Left ventricle myocardium inferior (tissue), 1 donor: ENCODE measurements around the gene OGFR. TPM values are rescaled to one million over a fixed set of nuclear protein-coding genes. Genes with fewer than 3 reads are reported as not detected.

ENCODE experiments used
- DNase-seq: peaks from one replicate; pipeline ENCODE4 v3.0.0-alpha.2; 2020
- H3K27ac ChIP-seq: fragments of 200-600 bp; replicated peaks from 2 replicates; pipeline ENCODE4 v1.8.0; 2021
- H3K27me3 ChIP-seq: fragments of 200-600 bp; 2 replicates; pipeline ENCODE4 v1.8.0; 2021; ENCODE audit warnings: low read depth
- H3K36me3 ChIP-seq: fragments of 200-600 bp; 2 replicates; pipeline ENCODE4 v1.8.0; 2021
- H3K4me1 ChIP-seq: fragments of 200-600 bp; 2 replicates; pipeline ENCODE4 v1.8.0; 2021
- H3K4me3 ChIP-seq: fragments of 200-600 bp; 2 replicates; pipeline ENCODE4 v1.8.0; 2021; ENCODE audit warnings: mild to moderate bottlenecking, moderate library complexity
- H3K9me3 ChIP-seq: fragments of 200-600 bp; replicated peaks from 2 replicates; pipeline ENCODE4 v1.8.0; 2021
- intact Hi-C: fragments of 100-400 bp; cut with micrococcal nuclease; formaldehyde crosslinking; loops from one replicate; pipeline ENCODE4 v1.11.0; 2022
- total RNA-seq: library from RNA; stranded (reverse); fragmentation: NEBNext Ultra II Directional; extraction: Animal tissue kit (Norgen Biotek cat#: 25700); gene quantifications from one replicate; pipeline ENCODE4 v1.2.1, GENCODE V29; 2021
- TF ChIP-seq, protein P1 (sequence below): fragments of 200-600 bp; IDR thresholded peaks from 2 replicates; pipeline ENCODE4 v1.8.0; 2021; ENCODE audit warnings: antibody characterized with exemption, mild to moderate bottlenecking, borderline replicate concordance
- donor health status: DM: no; HTN: yes; CAD: no; lungs with severe emphysema.

The OGFR gene
- total RNA-seq, 1 donor from 2014 or later = 19.2 TPM

DNA sequence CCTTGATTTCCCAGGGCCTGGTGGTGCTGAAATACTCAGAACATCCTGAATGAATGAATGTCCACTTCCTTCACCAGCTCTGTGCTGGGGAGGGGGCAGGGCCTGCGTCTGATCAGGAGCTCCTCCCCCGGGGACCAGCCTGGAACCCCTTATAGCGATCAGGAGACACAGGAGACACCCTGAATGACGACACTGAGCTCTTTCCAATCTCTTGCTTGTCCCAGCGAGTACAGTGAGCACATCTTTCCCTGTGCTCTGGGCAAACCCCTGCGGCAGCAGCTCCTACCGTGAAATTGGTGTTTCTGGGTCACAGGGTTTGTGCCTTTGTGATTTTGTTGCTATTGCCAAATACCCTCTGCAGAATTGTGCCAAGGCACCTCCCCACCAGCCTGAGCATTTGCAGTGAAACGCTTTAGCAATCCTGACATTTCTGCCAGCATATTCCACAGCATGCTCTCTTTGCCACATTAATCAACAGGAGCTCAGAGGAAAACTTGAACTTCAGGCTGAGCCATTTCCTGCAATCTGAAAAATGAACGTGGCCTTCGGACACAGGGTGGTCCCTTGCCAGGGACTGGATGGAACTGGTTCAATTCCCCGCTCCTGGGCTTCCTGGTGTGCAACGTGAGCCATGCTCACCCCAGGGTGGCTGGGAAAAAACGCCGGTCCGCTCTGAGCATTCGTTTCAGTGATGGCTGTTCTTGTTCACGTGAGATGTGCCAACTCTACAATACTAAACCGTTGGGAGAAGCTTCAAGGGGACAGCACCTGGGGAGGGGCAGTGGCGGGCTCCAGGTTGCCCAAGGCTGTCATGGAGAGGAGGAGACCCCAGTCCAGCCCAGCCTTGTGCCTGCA is 31.4 kb upstream of the OGFR start:
- no peaks in the 10 kb centered on the region for H3K36me3 ChIP-seq
- no peak overlapping the region for H3K4me3 ChIP-seq
- H3K27me3 ChIP-seq = peaks cover 58% of the 10 kb centered on the region
- H3K9me3 ChIP-seq = no peaks in the 10 kb centered on the region
- no peak overlapping the region for H3K27ac ChIP-seq
- intact Hi-C loops = no loop called here
- no peak for DNase-seq
- H3K4me1 ChIP-seq = peaks cover 14% of the 10 kb centered on the region
- TF ChIP-seq, protein P1, sequence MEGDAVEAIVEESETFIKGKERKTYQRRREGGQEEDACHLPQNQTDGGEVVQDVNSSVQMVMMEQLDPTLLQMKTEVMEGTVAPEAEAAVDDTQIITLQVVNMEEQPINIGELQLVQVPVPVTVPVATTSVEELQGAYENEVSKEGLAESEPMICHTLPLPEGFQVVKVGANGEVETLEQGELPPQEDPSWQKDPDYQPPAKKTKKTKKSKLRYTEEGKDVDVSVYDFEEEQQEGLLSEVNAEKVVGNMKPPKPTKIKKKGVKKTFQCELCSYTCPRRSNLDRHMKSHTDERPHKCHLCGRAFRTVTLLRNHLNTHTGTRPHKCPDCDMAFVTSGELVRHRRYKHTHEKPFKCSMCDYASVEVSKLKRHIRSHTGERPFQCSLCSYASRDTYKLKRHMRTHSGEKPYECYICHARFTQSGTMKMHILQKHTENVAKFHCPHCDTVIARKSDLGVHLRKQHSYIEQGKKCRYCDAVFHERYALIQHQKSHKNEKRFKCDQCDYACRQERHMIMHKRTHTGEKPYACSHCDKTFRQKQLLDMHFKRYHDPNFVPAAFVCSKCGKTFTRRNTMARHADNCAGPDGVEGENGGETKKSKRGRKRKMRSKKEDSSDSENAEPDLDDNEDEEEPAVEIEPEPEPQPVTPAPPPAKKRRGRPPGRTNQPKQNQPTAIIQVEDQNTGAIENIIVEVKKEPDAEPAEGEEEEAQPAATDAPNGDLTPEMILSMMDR = no peak

DNA sequence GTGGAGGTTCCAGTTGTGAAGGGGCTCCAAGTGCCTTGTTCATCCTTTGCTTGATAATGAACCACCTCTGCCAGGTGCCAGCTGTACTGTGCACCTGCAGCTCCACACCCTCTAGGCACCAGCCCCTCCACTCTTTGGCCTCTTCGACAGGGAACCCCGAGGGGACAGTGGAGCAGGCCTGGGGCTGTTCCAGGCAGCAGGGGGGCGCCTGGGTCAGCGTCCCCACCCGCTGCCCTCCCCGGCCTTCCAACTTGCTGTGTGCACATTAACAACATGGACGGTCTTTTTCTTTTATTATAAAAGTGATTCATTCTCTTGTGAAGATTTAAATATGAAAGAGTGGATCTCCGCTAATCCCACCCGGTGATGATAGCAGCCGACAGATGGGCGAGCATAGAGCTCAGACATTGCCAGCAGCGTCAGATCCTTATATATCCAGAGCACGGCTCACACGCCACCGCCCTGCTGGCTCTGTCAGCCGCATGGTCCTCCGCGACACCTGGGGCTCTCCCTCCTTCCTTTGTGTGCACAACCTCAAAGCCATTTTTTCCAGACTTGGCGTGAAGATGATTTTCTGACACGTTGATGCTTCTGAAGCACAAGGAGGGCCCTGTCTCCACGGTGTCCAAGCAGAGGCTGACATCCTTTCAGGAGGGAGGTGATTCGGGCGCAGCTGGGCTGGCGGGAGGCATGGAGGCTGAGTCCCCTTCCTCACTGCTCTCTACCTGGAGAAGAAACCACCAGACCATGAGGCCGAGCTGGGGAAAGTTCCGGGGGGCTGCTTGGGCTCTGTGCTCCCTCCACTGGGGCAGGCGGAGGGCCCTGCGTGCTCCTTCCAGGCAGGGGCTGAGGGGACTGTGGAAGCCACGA is 30.6 kb upstream of the OGFR start:
- Histone ChIP-seq H3K27ac (no peak overlapping the region), H3K27me3 (peaks cover 62% of the 10 kb centered on the region), H3K4me3 (no peak overlapping the region), H3K36me3 (no peaks in the 10 kb centered on the region), H3K4me1 (peaks cover 5% of the 10 kb centered on the region), H3K9me3 (no peaks in the 10 kb centered on the region)
- intact Hi-C loops = no loop called here
- DNase-seq = no peak
- TF ChIP-seq, protein P1 = no peak

DNA sequence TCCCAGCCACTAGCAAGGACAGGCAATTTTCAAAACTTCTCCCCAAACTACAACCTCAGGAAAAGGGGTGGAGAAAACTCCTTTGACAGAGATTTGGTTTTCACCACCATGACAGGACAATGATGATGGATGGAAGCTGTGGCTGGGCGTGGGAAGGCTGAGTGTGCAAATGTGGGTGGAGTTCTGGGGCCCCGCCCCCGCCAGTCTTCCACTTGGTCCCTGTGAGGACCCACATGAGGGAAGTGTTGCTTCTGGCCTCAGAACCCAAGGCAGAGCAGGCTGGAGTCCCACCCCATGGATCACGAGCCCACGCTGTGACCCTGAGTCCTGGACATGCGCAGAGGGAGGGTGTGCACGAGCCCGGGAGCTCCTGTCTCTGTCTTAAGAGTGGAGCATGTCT is 29.9 kb upstream of the OGFR start:
- Histone ChIP-seq H3K27me3 (peaks cover 66% of the 10 kb centered on the region), H3K27ac (no peak overlapping the region), H3K4me1 (peaks cover 4% of the 10 kb centered on the region), H3K9me3 (no peaks in the 10 kb centered on the region), H3K4me3 (no peak overlapping the region), H3K36me3 (no peaks in the 10 kb centered on the region)
- no peak for DNase-seq
- intact Hi-C loops = no loop called here
- TF ChIP-seq, protein P1 = no peak

DNA sequence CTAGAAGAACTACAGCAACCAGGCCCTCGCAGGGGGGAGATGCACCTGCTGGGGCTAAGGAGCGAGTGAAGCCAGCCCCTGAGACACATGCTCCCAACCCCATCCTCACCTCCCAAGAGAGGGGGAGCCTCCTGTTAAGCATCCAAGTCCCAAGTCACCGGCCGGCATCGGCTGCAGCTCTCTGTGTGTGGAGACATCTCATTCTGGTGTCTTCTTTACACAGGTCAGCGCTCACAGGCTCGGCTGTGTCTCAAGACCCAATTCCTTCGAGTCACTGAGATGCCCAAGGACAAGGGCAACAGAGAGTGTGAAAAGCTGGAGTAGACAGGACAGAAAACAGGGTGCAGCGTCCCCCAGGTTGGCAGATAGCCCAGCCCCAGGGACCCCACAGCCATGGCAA is 29.4 kb upstream of the OGFR start:
- no peaks in the 10 kb centered on the region for H3K36me3 ChIP-seq
- peaks cover 66% of the 10 kb centered on the region for H3K27me3 ChIP-seq
- TF ChIP-seq, protein P1 = no peak
- peaks cover 4% of the 10 kb centered on the region for H3K4me1 ChIP-seq
- intact Hi-C loops = no loop called here
- no peak for DNase-seq
- H3K9me3 ChIP-seq = no peaks in the 10 kb centered on the region
- no peak overlapping the region for H3K4me3 ChIP-seq
- no peak overlapping the region for H3K27ac ChIP-seq

DNA sequence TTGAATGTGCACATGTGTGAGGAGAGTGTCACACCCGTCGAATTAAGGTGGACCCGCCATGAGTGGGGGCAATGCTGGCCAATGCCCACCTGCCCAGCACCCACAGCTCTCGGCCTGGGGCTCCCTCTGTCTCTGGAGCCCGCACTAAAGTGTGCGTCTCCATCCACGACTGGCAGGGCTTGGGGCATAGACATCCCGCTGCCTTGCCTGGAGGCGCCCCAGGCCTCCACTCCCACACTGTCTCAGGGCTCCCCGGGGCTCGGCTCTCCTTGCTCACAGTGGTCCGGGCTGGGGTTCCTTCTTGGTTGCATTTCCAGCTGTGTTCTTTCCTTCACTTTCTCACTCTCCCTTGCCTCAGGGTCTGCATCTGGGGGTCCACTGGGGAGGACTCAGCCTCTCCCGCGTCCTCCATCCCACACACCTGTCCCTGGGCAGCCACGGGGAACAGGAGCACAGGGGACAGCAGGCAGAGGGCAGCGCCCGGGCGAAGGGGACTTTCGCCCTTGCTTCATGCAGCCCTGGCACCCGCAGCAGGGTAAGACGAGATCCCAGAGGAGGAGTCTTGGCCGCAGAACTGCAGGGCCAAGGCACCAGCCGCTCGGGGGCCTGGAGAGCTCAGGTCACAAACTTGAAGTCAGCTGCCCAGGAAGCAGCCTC is 28.5 kb upstream of the OGFR start:
- H3K9me3 ChIP-seq = no peaks in the 10 kb centered on the region
- no peaks in the 10 kb centered on the region for H3K36me3 ChIP-seq
- no peak overlapping the region for H3K27ac ChIP-seq
- H3K4me1 ChIP-seq = peaks cover 4% of the 10 kb centered on the region
- DNase-seq = no peak
- intact Hi-C loops = no loop called here
- no peak overlapping the region for H3K4me3 ChIP-seq
- TF ChIP-seq, protein P1 = no peak
- H3K27me3 ChIP-seq = peaks cover 56% of the 10 kb centered on the region
